RKO (cell line): ENCODE data around the gene FRMD5.
A peak's percentile ranks its signal among the peaks of the same experiment; 100 is the strongest.

ENCODE experiments used
- DNase-seq: peaks from one replicate; pipeline ENCODE4 v3.0.0-alpha.2; 2016; ENCODE audit warnings: low spot score

The FRMD5 gene

DNA sequence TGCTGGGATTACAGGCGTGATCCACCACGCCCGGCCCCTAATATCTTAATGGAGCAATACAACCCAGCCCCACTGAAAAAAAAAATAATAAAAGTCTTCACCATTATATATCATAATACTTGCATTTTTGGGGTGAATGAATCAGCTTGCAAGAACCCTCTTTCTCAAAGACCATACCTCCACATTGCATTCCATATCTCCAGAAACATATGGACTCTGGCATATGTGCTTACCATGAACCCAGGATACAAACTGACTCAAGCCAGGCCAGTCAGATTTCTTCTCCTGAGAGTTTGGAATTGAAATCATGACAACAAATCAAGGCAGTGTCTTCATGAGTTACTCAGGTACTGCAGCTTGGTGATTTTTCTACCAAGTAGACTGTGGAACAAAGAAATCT, 101.2 kb downstream of the FRMD5 start:
- no peak for DNase-seq

DNA sequence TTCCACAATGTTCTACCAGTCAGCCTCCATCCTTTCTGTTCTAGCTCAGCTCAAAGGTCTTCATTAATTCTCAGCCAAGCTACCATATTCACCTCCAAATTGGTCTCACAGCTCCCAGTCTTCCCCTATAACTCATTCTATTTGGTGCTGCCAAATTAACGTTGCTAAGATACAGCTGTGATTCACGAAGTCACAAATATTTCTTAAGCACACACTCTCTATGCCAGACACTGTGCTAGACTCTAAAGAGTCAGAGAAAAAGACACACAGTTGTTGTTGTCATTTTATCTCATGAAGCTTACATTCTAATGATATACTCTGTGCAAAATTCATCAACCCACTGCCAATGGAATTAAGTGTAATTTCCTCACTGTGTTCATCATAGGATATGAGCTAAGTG, 102.8 kb downstream of the FRMD5 start:
- peak; percentile 39 for DNase-seq

DNA sequence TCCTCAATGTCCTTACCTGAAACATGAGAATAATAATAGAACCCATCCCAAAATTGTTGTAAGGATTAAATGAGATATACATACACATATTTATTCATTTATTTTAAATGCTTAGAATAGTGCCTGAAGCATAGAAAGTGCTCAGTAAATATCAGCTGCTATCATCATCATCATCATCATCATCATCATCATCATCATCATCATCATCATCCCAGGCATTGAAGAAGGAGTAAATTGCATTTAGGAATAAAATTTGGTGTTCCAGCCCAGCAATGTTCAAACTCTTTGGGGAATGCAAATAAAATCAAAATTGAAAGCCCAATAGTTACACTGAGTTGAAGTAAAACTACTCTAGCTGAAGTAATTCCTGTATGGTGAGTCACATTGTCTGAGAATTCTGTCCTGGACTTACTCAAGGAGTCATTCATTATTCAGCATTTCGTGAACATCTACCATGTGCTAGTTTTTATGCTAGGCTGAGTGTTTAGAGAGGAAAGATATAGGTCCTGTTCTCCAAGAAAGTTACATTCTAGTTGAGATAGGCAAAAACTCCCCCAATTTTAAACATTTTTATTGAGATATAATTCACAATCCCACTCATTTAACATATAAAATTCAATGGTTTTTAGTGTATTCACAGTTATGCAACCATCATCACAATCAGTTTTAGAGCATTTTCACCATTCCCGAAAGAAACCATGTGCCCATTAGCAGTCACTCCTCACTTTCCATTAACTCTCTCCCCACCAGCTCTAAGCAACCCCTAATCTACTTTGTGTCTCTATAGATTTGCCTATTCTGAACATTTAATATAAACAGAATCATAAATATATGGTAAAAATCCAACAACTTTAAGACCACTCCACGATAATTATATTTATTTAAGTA, 107.2 kb downstream of the FRMD5 start:
- DNase-seq: peak; percentile 88

DNA sequence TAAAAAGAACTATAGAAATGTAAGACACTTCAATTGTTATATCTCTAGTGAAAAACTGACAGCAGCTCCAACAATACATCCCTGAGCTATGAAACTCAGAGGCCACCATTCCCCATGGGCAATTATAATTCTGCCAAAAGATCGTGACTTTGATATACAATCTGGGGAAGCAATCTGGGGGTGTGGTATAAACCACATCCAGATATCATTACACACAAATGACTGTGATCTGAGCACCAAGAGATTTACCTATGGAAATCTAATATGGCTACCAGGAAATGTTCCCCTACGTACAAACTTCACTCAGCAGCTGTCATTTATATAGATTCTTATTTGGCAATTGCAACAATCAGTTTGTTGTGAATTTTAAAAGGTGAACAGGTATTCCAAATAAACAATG, 110.3 kb downstream of the FRMD5 start:
- no peak for DNase-seq

DNA sequence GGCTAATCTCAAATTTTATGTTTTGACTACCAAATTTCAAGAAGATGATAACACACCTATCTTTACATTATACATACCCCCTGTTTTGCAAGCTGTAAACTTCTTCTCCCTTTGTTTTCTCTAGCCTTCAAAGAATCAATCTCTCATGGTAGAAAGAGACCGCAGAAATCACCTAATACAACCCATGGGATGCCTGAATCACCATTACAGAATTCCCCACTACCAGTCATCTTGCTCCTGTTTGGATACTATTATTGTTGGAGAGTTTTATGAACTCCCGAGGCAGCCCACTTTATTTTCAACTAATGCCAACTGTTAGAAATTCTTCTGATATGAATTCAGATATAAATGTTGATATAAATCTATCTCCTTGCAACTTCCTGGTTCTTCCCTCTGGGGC, 110.9 kb downstream of the FRMD5 start:
- no peak for DNase-seq

DNA sequence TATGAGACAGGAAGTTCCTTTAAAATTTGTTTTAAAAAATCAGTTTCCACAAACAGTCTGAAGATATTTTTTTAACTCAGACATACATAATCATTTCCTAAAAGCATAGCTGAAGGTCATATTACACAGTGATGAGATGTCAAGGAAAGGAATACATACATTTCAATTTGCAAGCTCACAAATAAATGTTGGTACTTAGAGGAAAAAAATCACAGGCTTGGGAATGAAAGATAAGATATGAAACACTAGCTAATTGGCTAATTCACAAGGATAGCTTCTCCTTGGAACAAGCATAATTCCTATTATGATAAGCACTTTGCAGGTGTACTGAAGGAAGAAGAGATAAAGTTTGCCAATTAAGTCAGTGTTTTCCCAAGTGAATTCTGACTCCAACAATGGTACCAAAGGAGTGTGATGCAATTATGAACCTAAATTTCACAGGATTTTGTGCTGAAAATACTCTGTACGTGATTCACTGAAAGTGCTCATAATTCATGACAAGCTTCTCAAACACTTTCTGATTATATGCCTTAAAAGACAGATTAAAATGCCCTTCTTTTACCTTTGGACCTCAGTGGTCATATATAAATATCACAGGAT, 112.4 kb downstream of the FRMD5 start:
- no peak for DNase-seq

DNA sequence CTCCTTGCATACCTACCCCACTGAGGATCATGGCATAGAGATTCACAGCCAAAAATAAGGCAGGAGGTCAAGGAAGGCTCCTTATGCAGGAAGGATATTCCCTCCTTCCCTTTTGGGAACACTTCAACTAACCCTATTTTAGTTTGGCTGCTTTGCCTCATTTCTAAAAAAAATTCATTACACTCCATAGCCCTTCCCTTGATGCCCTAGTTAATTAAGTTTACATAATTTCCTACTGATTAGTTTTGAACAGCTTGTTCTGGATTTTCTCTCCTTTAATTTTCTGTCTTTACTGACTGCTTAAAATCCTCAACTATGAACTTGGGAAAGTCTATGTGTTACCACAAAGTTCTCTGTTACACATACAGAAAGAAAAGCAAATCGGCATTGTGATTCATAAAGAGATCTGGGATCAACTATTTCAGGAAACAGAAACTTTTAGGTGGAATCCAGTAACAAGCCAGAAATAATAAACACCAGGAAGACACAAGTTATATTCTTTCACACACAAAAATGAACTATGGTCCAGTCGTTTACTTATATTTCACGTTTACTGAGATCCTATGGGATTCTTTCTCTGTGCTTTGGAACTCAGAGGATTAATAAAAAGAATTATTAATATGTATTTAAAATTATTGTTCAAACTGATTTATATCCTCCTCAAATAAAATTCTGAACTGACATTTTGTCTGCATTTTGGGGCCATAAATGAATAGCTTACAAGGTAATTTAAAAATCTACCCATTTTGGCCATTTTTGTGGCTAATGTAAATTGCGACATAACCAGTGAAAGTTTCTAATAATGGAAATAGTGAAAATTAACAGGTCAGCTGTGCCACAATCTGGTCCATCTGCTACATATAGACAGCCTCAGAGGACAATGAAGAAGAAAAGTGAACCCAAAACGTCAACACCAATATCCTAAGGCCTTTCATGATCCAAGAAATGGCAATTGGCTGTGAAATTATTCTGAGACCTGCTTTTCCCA, 113.8 kb downstream of the FRMD5 start:
- DNase-seq: no peak

DNA sequence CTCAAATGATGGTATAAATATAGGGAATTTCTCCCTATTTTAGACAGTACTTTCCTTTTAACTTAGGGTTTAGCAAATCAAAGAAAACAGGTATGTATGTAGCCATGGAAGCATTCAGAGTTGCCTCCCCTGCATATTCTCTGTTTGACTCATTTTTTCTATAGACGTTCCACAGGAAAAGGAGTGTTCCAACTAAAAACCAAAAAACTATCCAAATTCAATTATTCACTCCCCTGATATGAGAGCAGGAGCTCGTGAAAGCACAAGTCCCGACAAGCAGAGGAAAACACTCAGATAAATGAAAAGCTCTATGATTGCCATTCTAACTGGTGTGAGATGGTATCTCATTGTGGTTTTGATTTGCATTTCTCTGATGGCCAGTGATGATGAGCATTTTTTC, 119.5 kb downstream of the FRMD5 start:
- DNase-seq: no peak

DNA sequence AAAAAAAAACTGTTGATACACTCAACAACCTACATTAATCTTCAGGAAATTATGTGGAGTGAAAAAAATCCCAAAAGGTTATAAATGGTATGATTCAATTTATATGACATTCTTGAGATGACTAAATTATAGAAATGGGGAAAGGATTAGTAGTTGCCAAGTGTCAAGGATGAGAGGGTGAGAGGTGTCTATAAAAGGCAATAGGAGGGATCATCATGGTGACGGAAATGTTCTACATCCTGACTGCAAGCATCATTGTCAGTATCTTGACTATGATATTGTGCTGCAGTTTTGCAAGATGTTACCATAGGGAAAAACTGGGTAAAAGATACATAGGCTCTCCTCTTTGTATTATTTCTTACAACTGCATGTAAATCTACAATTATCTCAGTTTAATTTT, 125.6 kb downstream of the FRMD5 start:
- peak; percentile 10 for DNase-seq

DNA sequence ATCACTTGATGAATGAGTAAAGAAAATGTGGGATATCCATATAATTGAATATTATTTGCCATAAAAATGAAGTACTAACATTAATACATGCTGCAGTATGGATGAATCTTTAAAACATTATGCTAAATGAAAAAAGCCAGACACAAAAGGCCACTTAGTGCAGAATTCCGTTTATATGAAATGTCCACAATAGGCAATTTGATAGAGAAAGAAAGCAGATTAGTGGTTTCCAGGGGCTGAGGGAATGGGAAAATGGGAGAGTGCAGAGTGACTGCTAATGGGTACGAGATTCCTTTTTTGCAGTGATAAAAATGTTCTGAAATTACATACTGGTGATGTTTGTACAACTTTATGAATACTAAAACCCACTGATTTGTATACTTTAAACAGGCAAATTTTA, 126.7 kb downstream of the FRMD5 start:
- no peak for DNase-seq

DNA sequence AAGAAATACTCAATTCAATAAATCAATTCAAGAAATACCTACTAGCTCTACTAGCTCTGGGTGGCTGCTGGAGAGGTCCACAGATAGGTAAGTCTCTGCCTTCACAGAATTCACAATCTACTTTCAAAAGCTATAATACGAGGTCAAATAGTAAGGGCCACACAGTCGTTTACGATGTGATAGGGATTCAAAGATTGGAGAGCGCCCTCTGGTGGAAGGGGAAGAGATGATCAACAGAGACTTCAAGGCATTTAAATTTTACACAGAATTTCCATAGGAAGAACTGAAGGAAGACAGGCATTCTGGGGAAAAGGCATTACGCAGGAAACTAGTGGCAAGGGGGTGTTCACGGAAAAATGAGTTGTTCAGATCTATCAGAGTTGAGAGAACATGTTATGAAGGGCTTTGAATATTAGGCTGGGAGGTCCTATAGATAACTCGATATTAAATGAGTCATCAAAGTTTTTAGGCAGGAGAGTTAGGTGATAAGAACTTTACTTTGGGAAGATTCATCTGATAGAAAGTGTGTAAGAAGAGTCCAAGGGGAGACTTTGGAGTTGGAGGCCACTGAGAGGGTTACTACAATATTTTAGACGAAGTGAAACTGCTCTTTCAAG, 128.8 kb downstream of the FRMD5 start:
- peak; percentile 85 for DNase-seq

DNA sequence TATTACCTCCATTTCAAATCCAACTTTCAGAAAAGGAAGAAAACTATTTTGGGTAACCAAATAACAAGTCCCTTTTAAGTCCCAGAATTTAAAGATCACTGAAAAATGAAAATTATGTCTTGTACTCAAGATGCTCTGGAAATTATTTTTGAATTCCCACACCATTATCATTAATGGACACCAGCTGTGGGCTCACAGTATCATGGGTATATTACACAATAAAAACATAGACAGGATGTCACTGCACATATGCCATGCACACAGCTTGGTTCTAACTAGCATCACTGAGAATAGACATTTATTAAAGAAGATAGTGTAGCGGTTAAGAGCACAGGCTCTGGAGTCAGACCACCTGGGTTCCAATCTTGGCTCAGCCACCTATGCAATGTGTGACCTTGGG, 130.4 kb downstream of the FRMD5 start:
- no peak for DNase-seq

DNA sequence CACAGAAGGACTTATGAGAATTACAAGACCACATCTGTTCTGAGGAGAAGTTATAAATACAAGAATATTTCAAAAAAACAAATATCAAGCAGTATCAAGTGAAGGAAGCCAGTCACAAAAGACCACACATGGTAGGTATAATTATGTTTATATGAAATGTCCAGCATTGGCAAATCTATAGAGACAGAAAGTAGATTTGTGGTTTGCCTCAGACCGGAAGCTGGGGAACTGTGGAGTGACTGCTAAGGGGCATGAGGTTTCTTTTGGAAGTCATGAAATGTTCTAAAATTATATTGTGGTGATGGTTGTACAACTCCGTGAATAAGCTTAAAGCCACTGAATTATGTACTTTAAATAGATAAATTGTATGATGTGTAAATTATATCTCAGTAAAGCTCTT, 136.9 kb downstream of the FRMD5 start:
- no peak for DNase-seq

DNA sequence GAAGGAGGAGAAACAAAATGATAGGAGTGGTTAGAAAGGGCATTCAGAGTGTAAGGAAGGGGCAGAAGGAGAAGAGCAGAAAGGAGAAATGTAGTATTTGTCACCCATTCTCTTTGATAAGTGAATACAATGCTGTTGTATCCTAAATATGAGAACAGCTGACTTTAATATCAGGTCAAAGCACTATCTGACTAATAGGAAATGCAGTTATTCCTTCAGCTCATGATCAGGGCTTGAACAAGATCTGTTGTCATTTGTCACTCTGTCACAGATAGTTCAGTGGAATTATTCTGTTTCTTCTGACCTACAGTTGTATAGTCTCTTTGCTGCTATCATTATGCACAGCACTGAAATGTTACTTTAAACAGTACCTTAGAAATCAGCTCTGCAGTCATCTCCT, 149.4 kb downstream of the FRMD5 start:
- no peak for DNase-seq

DNA sequence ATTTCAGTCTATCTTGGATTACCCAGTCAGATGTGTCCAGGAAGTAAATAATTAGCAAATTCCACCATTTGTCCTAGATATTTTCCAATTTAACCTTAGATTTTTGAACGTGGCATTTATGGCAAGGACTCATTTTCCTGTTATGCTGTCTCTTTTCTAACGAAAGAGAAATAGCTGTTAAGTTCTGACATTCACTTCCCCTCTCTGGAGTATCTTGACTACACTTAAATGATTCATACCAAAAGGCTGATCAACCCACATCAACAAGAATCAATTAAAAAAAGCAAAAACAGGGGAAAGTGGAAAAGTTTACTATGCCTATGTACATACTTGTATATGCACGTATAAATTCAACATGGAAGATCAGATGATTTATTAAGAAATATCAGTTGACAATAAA, 149.9 kb downstream of the FRMD5 start:
- no peak for DNase-seq

DNA sequence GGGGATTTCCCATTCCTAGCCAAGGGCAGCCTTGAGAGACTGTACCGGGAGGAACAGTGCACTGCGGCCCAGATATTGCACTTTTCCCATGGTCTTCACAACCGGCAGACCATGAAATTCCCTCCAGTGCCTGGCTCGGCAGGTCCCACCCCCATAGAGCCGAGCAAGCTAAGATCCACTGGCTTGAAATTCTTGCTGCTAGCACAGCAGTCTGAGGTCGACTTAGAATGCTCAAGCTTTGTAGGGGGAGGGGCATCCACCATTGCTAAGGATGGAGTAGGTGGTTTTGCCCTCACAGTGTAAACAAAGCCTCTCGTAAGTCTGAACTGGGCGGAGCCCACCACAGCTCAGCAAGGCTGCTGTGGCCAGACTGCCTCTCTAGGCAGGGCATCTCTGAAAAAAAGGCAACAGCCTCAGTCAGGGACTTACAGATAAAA, 156.3 kb downstream of the FRMD5 start:
- no peak for DNase-seq

DNA sequence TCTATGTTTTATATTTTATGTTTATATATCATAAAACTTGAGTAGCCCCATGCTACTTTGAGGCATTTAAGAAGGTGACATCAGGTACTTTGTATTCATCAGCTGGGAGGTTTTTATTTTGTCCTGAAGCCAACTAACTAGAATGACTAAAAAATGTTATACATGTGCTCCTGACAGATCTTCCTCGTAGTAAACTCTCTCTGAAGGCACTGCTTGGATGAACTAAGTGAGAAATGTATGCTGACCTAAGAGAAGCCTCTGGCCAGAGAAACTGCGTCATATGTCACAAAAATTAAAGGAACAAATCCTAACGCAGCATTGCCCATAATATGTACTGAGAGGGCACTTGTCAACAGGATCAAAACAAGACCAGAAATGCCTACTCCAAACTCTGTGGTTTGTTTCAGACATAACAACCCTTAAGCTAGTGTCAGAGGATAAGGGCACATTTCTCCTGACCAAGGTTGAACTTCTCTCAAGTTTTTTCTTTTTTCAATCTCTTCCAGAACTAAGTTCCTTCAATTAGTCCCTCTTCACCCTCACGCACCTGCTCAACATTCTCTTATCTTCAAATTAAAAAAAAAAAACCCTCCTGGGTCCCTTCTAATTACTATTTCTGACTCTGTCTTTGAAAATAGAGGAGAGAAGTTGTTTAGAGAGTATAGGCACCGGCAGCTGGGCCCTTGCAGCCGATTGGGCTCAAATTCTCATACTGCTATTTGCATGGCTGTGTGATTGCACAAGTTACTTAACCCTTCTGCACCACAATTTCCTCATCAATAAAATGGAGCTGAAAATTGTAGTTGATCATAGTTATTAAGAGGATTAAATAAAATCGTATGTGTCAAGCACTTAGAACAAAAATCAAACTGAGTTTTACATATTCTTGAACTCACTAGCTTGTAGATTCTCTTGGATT, 159.0 kb downstream of the FRMD5 start:
- no peak for DNase-seq

DNA sequence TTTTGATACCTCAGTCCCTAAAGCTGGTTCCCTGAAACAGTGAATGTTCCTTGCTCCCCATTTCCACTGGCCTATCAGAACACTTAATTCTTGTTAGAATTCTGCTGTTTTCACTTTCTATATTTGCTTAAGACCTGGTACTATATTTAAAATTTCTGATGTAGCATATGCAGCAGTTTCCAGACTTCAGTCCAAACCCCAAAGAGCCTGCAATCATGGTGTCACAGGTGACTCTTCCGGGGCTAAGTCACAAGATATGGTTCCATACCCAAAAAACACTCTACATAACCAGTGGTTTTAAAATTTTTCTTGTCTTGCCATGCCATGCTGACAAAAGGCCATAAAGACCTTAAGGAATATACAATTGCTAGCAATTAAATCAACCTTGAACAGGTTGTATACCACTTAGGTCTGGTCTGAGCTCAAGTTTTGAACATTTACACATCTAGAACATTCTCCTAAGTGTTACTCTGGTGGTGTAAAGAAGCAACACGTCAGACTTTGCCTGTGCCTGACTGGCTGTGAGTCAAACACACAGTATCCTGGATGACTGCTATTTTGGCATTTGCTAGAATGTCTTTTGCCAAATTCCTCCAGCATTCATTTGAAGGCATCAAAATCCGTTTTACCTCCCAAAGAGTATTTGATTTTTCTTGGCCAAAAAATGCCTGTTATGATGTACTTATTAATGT, 160.0 kb downstream of the FRMD5 start:
- peak; percentile 61 for DNase-seq

DNA sequence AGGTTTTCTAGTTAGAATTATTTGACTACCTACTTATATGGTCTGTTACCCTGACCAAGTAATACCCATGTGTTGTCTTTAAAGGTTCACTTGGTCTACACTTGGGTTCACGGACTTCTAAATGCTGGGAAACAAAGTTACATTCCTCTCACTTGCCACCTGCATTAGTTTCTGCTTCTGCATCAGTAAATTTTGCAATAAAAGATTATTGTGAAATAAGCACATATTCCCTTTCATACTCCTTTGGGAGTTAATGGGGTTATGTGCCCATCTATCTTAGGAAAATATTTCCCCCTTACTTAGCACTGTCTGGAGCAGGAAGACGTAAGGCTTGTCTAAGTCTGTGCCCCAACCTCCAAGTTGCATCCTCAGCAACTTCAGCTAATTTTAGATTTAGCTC, 160.7 kb downstream of the FRMD5 start:
- no peak for DNase-seq

DNA sequence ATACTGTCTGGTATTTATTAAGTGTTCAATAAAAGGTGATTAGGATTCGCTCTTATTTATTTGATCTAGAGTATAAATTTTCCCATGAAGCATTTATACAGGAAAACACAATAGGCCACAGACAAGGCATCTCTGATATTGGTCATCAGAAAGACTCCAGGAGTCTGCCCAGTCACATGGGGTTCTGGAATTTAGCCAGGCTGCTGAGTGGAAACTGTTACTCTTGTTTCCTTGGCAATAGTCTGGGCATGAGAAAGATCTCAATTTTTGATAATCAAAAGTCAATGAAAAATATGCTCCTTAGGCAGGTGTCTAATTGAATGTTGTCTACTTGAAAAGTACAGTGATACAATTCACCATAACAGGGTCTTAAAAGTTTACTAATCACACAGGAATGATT, 161.2 kb downstream of the FRMD5 start:
- peak; percentile 34 for DNase-seq
